Transverse colon (tissue), 4 donors: ENCODE measurements around the gene DENND1A. TPM values are rescaled to one million over a fixed set of nuclear protein-coding genes. Genes with fewer than 3 reads are reported as not detected.

Source experiments
- DNase-seq: peaks from one replicate; pipeline ENCODE4 v3.0.0-alpha.2; 2019
- H3K27ac ChIP-seq, 4 donors: fragments of 200-600 bp; sonication (generic); 2 replicates each; pipeline ENCODE4 v1.5.1; 2016 to 2018; ENCODE audit warnings: inconsistent platforms in 4 of 4
- H3K27me3 ChIP-seq: fragments of 200-600 bp; sonication (generic); 2 replicates; pipeline ENCODE4 v1.5.1; 2017; ENCODE audit warnings: inconsistent platforms
- H3K36me3 ChIP-seq, 4 donors: fragments of 200-600 bp; sonication (generic); 2 replicates each; pipeline ENCODE4 v1.5.1; 2017 to 2019; ENCODE audit warnings: inconsistent platforms in 4 of 4
- H3K4me1 ChIP-seq, 4 donors: fragments of 200-600 bp; sonication (generic); 2 replicates each; pipeline ENCODE4 v1.5.1; 2017 to 2020; ENCODE audit warnings: inconsistent platforms in 4 of 4
- H3K4me3 ChIP-seq, 4 donors: fragments of 200-600 bp; sonication (generic); 1 replicate in 1 of 4; 2 replicates in 3 of 4; pipeline versions ENCODE4 v1.5.1 to v1.6.1; 2017 to 2019; ENCODE audit warnings: inconsistent platforms in 4 of 4
- H3K9me3 ChIP-seq, 2 donors: fragments of 200-600 bp; sonication (generic); 2 replicates each; pipeline ENCODE4 v1.5.1; 2017 to 2019; ENCODE audit warnings: inconsistent platforms in 2 of 2
- CTCF ChIP-seq, 5 experiments: fragments of 200-600 bp in 3 of 5; fragments of 450-650 bp in 2 of 5; sonication (generic) in 3 of 5; IDR thresholded peaks; 1 replicate in 2 of 5; 2 replicates in 3 of 5; pipeline ENCODE4 v1.5.1; 2016 to 2017; ENCODE audit warnings: antibody characterized with exemption in 5 of 5, inconsistent platforms in 3 of 5, mild to moderate bottlenecking in 2 of 5, moderate library complexity in 1 of 5
- EP300 ChIP-seq: sonication (generic); formaldehyde crosslinking; IDR thresholded peaks from one replicate; pipeline ENCODE4 v1.6.1; 2017; ENCODE audit warnings: antibody characterized with exemption, low read depth
- POLR2A ChIP-seq: fragments of 450-650 bp; IDR thresholded peaks from one replicate; pipeline ENCODE4 v1.6.1; 2016; ENCODE audit warnings: antibody characterized with exemption, mild to moderate bottlenecking, moderate library complexity
- POLR2AphosphoS5 ChIP-seq, 3 donors: sonication (generic); formaldehyde crosslinking; IDR thresholded peaks; one replicate each; pipeline ENCODE4 v1.6.1; 2016; ENCODE audit warnings: antibody characterized with exemption in 3 of 3
- WGBS, 2 donors: methylation state at CpG; one replicate each; pipeline ENCODE4 v1.1.5; 2018; ENCODE audit warnings: low coverage in 1 of 2; 5-methylcytosine and 5-hydroxymethylcytosine counted together
- in situ Hi-C, 4 donors: fragments of 200-750 bp; cut with MboI; loops; one replicate each; pipeline versions ENCODE4 v1.15.0 to v1.15.1; 2017; ENCODE audit warnings: low sequenced_read_pairs in 3 of 4, low pct_ligation_motif_present in 1 of 4, low pct_unique_long_range_greater_than_20kb in 1 of 4
- intact Hi-C: fragments of 100-400 bp; cut with DNase I; formaldehyde crosslinking; loops from one replicate; pipeline ENCODE4 v1.15.1; 2023; ENCODE audit warnings: low total_unique reads
- total RNA-seq, 4 donors: library from RNA; depleted of rRNA; stranded (reverse); fragments of >200 nt; gene quantifications; one replicate each; pipeline ENCODE4 v1.1.0, GENCODE V29; 2016

Gene DENND1A
- total RNA-seq, 4 donors from 2014 or later, result 12.5 to 78.6 (median 40.0) TPM

- intact Hi-C loops (no loop called here), in situ Hi-C loops (no loop called here)
- TF ChIP-seq POLR2AphosphoS5 (IDR thresholded peaks at IDR 0.05) (no peak), POLR2A (no peak), EP300 (no peak), CTCF (IDR thresholded peaks at IDR 0.05) (no peak)
- DNase-seq, result no peak
- Histone ChIP-seq H3K4me1 (no peaks in the 10 kb centered on the region), H3K4me3 (no peak overlapping the region), H3K27ac (no peak overlapping the region), H3K36me3 (no peaks in the 10 kb centered on the region), H3K9me3 (no peaks in the 10 kb centered on the region), H3K27me3 (peaks cover 22% of the 10 kb centered on the region)
- 60 to 79% methylated on average over 2 to 12 of the region's 12 CpGs for WGBS, 2 donors
Measured at GRCh38 chr9:123974471-123974870, 44.5 kb upstream of the DENND1A start.

- no peaks in the 10 kb centered on the region for H3K9me3 ChIP-seq
- no peak for DNase-seq
- no peak overlapping the region for H3K27ac ChIP-seq
- no peaks in the 10 kb centered on the region for H3K36me3 ChIP-seq
- H3K4me3 ChIP-seq, result no peak overlapping the region
- in situ Hi-C loops (no loop called here), intact Hi-C loops (no loop called here)
- H3K4me1 ChIP-seq, result no peaks in the 10 kb centered on the region
- TF ChIP-seq CTCF (IDR thresholded peaks at IDR 0.05) (no peak), EP300 (no peak), POLR2AphosphoS5 (IDR thresholded peaks at IDR 0.05) (no peak), POLR2A (no peak)
- 93 to 95% methylated on average over 8 to 9 of the region's 9 CpGs for WGBS, 2 donors
- peaks cover 18% of the 10 kb centered on the region for H3K27me3 ChIP-seq
Measured at GRCh38 chr9:123973590-123974223, 43.8 kb upstream of the DENND1A start.

- no peak for TF ChIP-seq POLR2A
- no peak for TF ChIP-seq POLR2AphosphoS5 (IDR thresholded peaks at IDR 0.05)
- no peak for TF ChIP-seq EP300
- TF ChIP-seq CTCF (IDR thresholded peaks at IDR 0.05), result no peak
- no peaks in the 10 kb centered on the region for H3K36me3 ChIP-seq
- no peak overlapping the region for H3K27ac ChIP-seq
- in situ Hi-C loops (no loop called here), intact Hi-C loops (no loop called here)
- DNase-seq, result no peak
- H3K9me3 ChIP-seq, result no peaks in the 10 kb centered on the region
- H3K4me1 ChIP-seq, result no peaks in the 10 kb centered on the region
- H3K4me3 ChIP-seq, result no peak overlapping the region
- peaks cover 22% of the 10 kb centered on the region for H3K27me3 ChIP-seq
- 90 to 94% methylated on average over 8 of the region's 8 CpGs for WGBS, 2 donors
Measured at GRCh38 chr9:123972618-123973017, 42.7 kb upstream of the DENND1A start.

- Histone ChIP-seq H3K4me1 (no peaks in the 10 kb centered on the region), H3K36me3 (no peaks in the 10 kb centered on the region), H3K27me3 (peaks cover 26% of the 10 kb centered on the region), H3K9me3 (no peaks in the 10 kb centered on the region), H3K27ac (no peak overlapping the region), H3K4me3 (no peak overlapping the region)
- TF ChIP-seq EP300, result no peak
- no peak for TF ChIP-seq CTCF (IDR thresholded peaks at IDR 0.05)
- TF ChIP-seq POLR2A, result no peak
- no peak for TF ChIP-seq POLR2AphosphoS5 (IDR thresholded peaks at IDR 0.05)
- intact Hi-C loops, result no loop called here
- DNase-seq, result no peak
- in situ Hi-C loops, result no loop called here
Measured at GRCh38 chr9:123967323-123967722, 37.4 kb upstream of the DENND1A start.
